ENCODE measurements around the gene LMNB1. TPM values are rescaled to one million over a fixed set of nuclear protein-coding genes. Genes with fewer than 3 reads are reported as not detected.

The LMNB1 gene
- total RNA-seq, 1 donor from 2014 or later, result 11.8 TPM

DNA sequence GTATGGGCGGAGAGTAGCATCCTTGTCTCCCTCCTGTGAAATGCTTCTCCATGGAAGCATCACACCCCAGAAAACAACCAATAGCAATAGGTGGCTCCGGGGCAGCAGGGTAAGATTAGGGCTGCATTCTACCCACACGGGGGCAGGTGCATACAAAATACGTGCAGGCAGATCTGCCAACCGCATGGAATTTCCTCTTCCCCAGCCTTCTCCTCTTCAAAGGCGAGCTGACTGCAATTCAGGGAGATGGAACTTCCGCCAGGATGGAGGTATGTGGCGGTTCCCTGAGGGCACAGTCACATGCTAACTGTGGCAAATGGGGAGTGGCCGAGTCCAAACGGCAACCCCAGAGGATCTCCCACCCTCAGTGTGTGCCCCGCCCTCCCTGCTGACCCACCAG lies 81.5 kb downstream of the LMNB1 start:
- intact Hi-C loops (cut with DNase I), result no loop called here
- TF ChIP-seq, protein P1, sequence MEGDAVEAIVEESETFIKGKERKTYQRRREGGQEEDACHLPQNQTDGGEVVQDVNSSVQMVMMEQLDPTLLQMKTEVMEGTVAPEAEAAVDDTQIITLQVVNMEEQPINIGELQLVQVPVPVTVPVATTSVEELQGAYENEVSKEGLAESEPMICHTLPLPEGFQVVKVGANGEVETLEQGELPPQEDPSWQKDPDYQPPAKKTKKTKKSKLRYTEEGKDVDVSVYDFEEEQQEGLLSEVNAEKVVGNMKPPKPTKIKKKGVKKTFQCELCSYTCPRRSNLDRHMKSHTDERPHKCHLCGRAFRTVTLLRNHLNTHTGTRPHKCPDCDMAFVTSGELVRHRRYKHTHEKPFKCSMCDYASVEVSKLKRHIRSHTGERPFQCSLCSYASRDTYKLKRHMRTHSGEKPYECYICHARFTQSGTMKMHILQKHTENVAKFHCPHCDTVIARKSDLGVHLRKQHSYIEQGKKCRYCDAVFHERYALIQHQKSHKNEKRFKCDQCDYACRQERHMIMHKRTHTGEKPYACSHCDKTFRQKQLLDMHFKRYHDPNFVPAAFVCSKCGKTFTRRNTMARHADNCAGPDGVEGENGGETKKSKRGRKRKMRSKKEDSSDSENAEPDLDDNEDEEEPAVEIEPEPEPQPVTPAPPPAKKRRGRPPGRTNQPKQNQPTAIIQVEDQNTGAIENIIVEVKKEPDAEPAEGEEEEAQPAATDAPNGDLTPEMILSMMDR (IDR thresholded peaks at IDR 0.05), result no peak
- H3K9me3 ChIP-seq, result no peaks in the 10 kb centered on the region
- H3K36me3 ChIP-seq, result no peaks in the 10 kb centered on the region
- no peaks in the 10 kb centered on the region for H3K4me1 ChIP-seq
- H3K27me3 ChIP-seq, result no peaks in the 10 kb centered on the region
- no peak overlapping the region for H3K27ac ChIP-seq
- no peak overlapping the region for H3K4me3 ChIP-seq
- no peak for ATAC-seq
- DNase-seq, result no peak

DNA sequence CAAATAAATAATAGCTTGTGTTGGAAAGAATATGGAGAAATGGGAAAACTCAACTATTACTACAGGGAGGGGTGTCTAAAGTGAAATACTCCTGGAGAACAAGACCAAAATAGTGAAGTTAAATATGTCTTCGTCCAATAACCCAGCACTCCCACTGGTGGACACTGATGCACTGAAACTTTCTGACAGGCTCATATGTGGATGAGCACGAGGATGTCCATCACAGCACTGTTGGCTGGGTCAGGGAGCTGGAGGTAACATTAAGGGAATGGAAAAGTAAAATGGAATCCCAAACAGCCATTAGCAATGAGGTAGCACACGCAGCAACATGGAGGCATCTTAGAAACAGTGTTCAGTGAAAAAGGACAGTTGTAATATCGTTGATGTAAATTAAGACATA lies 86.5 kb downstream of the LMNB1 start:
- intact Hi-C loops (cut with DNase I), result no loop called here
- TF ChIP-seq, protein P1 (IDR thresholded peaks at IDR 0.05), result no peak
- Histone ChIP-seq H3K27me3 (no peaks in the 10 kb centered on the region), H3K4me3 (no peak overlapping the region), H3K36me3 (no peaks in the 10 kb centered on the region), H3K27ac (no peak overlapping the region), H3K4me1 (no peaks in the 10 kb centered on the region), H3K9me3 (no peaks in the 10 kb centered on the region)
- no peak for ATAC-seq
- no peak for DNase-seq

DNA sequence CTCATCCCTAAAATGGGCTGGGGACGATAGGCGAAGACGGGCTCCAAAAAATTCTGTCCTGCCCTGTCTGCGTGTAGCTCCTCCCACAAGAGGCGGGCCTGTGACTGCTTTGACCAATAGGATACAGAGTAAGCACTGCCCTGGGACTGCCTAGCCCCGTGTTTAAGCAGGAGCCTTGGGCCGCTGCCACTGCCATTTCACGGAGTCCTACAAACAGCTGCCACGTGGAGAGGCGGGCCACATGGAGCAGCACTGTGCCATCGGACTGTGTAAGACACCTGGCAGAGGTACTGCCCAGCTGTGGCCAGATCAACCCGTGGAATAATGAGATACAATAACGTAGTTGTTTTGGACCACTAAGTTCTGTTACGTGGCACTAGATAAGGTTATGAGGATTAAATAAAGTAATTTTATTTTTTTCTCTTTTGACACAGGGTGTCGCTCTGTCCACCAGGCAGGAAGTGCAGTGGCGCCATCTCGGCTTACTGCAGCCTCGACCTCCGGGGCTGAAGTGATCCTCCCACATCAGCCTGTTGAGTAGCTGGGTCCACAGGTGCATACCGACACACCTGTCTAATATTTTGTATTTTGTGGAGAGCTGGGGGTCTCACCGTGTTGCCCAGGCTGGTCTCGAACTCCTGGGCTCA lies 87.2 kb downstream of the LMNB1 start:
- intact Hi-C loops (cut with DNase I), result no loop called here
- H3K4me1 ChIP-seq, result peaks cover under 1% of the 10 kb centered on the region
- DNase-seq (no peak), ATAC-seq (no peak)
- H3K27ac ChIP-seq, result no peak overlapping the region
- no peaks in the 10 kb centered on the region for H3K36me3 ChIP-seq
- H3K4me3 ChIP-seq, result no peak overlapping the region
- TF ChIP-seq, protein P1 (IDR thresholded peaks at IDR 0.05), result no peak
- no peaks in the 10 kb centered on the region for H3K27me3 ChIP-seq
- no peaks in the 10 kb centered on the region for H3K9me3 ChIP-seq

DNA sequence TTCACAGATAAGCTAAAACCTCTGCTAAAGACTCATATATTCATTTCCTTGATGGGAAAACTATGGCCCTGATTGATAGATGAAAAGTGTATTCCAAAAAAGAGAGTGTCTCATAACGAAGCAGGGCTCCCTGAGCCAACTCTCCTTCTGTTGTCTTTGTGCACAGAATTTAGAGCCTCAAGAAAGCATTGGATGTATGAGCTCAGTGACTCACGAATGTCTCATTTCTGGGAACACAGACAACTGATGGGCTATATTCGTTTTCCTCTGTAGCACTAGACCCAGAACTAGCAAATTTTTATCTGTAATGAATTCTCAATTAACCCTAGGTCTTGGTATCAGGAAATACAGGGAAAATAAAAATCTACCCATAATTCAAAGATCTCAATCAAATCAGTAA lies 88.4 kb downstream of the LMNB1 start:
- Histone ChIP-seq H3K27me3 (no peaks in the 10 kb centered on the region), H3K4me3 (no peak overlapping the region), H3K9me3 (no peaks in the 10 kb centered on the region), H3K4me1 (peaks cover 6% of the 10 kb centered on the region), H3K27ac (no peak overlapping the region), H3K36me3 (no peaks in the 10 kb centered on the region)
- ATAC-seq (no peak), DNase-seq (no peak)
- intact Hi-C loops (cut with DNase I), result no loop called here
- TF ChIP-seq, protein P1 (IDR thresholded peaks at IDR 0.05), result no peak

DNA sequence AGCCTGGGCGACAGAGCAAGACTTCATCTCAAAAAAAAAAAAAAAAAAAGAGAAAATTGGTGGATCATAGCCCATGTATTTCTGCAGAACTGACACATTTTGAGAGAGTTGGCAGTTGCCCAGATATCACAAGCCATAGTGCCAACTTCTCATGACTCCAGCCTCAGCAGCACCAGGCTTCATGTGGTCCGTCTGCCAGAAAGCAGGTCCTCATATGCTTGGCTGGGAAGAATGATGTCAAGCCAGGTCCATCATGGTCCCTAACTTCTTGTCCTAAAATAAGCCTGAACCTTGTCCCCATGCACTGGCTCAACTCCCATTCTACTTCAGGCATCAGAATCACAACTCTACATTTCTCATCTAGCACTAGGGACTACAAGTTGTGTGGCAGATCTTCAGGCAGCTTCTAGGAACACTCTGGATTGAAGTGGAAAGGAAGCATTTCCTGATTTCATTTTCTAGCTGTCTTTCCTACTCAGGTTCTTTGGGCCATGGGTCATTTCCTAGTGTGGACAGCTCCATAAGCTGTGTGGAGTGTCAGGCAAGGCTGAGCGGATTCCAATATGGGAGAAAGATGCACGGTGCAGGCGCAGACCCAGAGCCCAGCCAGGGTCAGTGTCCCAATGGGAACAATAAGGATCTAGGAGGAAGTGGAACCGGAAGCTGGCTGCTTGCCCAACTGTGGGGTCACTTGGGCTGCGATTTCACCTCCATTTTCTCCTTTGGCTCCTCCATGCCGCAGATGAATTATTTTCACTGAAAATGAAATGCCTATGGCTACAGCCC lies 90.1 kb downstream of the LMNB1 start:
- Histone ChIP-seq H3K27ac (no peak overlapping the region), H3K4me3 (no peak overlapping the region), H3K4me1 (peaks cover 6% of the 10 kb centered on the region), H3K9me3 (no peaks in the 10 kb centered on the region), H3K36me3 (no peaks in the 10 kb centered on the region), H3K27me3 (no peaks in the 10 kb centered on the region)
- intact Hi-C loops (cut with DNase I), result no loop called here
- TF ChIP-seq, protein P1 (IDR thresholded peaks at IDR 0.05), result no peak
- ATAC-seq, result no peak
- DNase-seq, result no peak
